ENCODE results near the gene TBXA2R. TPM values are rescaled to one million over a fixed set of nuclear protein-coding genes. Genes with fewer than 3 reads are reported as not detected.

The TBXA2R gene
- total and polyA plus RNA-seq, 2 of the 4 experiments (the other 2 are of a cell fraction), result 0.36 to 2.3 TPM

- intact Hi-C loops (cut with micrococcal nuclease), result no loop called here
- H3K9me3 ChIP-seq (ENCODE audit: control insufficient read depth, insufficient read depth, low read length), result no peaks in the 10 kb centered on the region
- H2BK20ac ChIP-seq (ENCODE audit: low read depth, low read length), result no peak overlapping the region
- DNase-seq (no peak), ATAC-seq (ENCODE audit: low read depth) (no peak)
- no peak overlapping the region for H2AFZ ChIP-seq (replicated peaks; ENCODE audit: low read length, poor library complexity)
- H3K18ac ChIP-seq (ENCODE audit: low read depth, low read length), result no peak overlapping the region
- H4K91ac ChIP-seq (ENCODE audit: insufficient read depth, low read depth, low read length), result no peak overlapping the region
- H3K4me3 ChIP-seq (ENCODE audit: insufficient read depth, low read depth, low read length), result no peak overlapping the region
- H3K56ac ChIP-seq (ENCODE audit: extremely low read depth, insufficient read depth, low read length), result no peak overlapping the region
- 93% methylated on average over 23 of the region's 23 CpGs; no CpG with 5 or more reads in 1 of the 2 experiments for WGBS, 2 experiments (ENCODE audit: extremely low coverage in 2 of 2, insufficient read length in 1 of 2)
- ChIA-PET CTCF (no interaction called here), POLR2A (ENCODE audit: unreplicated experiment) (no interaction called here)
- H4K20me1 ChIP-seq (ENCODE audit: insufficient read depth, low read length), result peaks cover 32% of the 10 kb centered on the region
- BruUV-seq (replicated peaks), result no TSS peak
- no peaks in the 10 kb centered on the region for H3K27me3 ChIP-seq (ENCODE audit: control insufficient read depth, insufficient read depth, low read length)
- H4K8ac ChIP-seq (ENCODE audit: low read depth in 2 of 2, low read length in 2 of 2), result no peak overlapping the region
- dilution Hi-C loops (cut with HindIII; ENCODE audit: low sequenced_read_pairs, unreplicated experiment), result no loop called here
- no peak overlapping the region for H2BK15ac ChIP-seq (ENCODE audit: low read depth, low read length)
- H3K9ac ChIP-seq (ENCODE audit: low read depth, low read length), result no peak overlapping the region
- no peak overlapping the region for H4K5ac ChIP-seq (ENCODE audit: low read depth, low read length)
- H2AK9ac ChIP-seq (replicated peaks; ENCODE audit: low read depth, low read length, poor library complexity), result no peak overlapping the region
- no peak overlapping the region for H3K27ac ChIP-seq (ENCODE audit: insufficient read depth, low read length)
- in situ Hi-C loops (cut with MboI; ENCODE audit: low sequenced_read_pairs), result no loop called here
- no peak overlapping the region for H2AK5ac ChIP-seq (ENCODE audit: low read depth, low read length)
- peaks cover 0 to 20% of the 10 kb centered on the region in 2 experiments; a peak in 2 of 4 replicates for H3K79me1 ChIP-seq (ENCODE audit: low read depth in 1 of 2, low read length in 2 of 2)
- no peaks in the 10 kb centered on the region for H3K9me1 ChIP-seq (ENCODE audit: insufficient read depth, low read length)
- H3K4me1 ChIP-seq (ENCODE audit: control insufficient read depth, insufficient read depth, low read length), result no peaks in the 10 kb centered on the region
- TF ChIP-seq MXI1 (IDR thresholded peaks at IDR 0.05; ENCODE audit: borderline replicate concordance, low read depth, low read length), result no peak
- TF ChIP-seq POLR2A (IDR thresholded peaks at IDR 0.05; ENCODE audit: low read depth, low read length), result no peak
- no peak for TF ChIP-seq SMC3 (IDR thresholded peaks at IDR 0.05; ENCODE audit: low read depth, low read length)
- no peak for TF ChIP-seq CEBPB (IDR thresholded peaks at IDR 0.05; ENCODE audit: low read depth, low read length)
- TF ChIP-seq BHLHE40 (IDR thresholded peaks at IDR 0.05; ENCODE audit: low read depth, low read length), result no peak
- TF ChIP-seq MAFK (IDR thresholded peaks at IDR 0.05; ENCODE audit: low read depth, low read length), result no peak
- TF ChIP-seq USF2 (IDR thresholded peaks at IDR 0.05; ENCODE audit: low read depth, low read length), result no peak
- no peak for TF ChIP-seq RFX5 (IDR thresholded peaks at IDR 0.05; ENCODE audit: low read depth, low read length)
- no peak for TF ChIP-seq ELK1 (IDR thresholded peaks at IDR 0.05; ENCODE audit: borderline replicate concordance, low read depth, low read length)
- TF ChIP-seq NFE2L2 (IDR thresholded peaks at IDR 0.05; ENCODE audit: low read depth, low read length), result no peak
- no peak for TF ChIP-seq RAD21 (IDR thresholded peaks at IDR 0.05; ENCODE audit: low read length)
- no peak for TF ChIP-seq RCOR1 (IDR thresholded peaks at IDR 0.05; ENCODE audit: insufficient replicate concordance, low read length)
- no peak overlapping the region for H2BK5ac ChIP-seq (ENCODE audit: low read depth, low read length, poor library complexity, severe bottlenecking)
- H3K23ac ChIP-seq (ENCODE audit: low read depth, low read length), result no peak overlapping the region
- no peak overlapping the region for H3K14ac ChIP-seq (replicated peaks; ENCODE audit: low read depth, low read length)
- H3K4ac ChIP-seq (ENCODE audit: low read depth, low read length), result no peak overlapping the region
- H3K4me2 ChIP-seq (ENCODE audit: low read depth, low read length), result no peak overlapping the region
- peaks cover 32% of the 10 kb centered on the region for H3K36me3 ChIP-seq (ENCODE audit: control insufficient read depth, insufficient read depth, low read length)
- no peak overlapping the region for H2BK120ac ChIP-seq (ENCODE audit: low read depth, low read length)
These were observed 60.6 kb downstream of the TBXA2R start for GRCh38 chr19:3546119-3546518.
